KG1 (cell line): Measurements from ENCODE around the gene ACVRL1.

Source experiments
- DNase-seq: peaks from one replicate; lab custom pipeline; 2025; lab: John Stamatoyannopoulos, UW

The ACVRL1 gene

DNA sequence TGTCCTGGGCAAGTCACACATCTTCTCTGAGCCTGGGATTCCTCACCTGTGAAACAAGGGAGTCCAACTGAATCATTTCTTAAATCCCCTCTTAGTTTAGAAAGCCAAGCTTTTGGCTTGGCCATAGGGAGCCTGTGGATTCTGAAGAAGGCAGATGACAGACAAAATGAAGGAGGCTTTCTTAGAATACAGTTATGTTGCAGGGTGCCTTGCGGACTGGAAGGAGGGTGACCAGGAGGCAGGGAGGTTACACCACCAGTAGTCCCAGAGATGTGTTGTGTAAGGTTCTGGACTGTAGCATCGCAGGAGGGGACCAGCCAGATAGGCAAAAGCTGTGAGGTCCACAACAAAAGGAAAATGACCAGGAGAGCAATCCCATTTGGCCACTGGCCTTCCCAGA is 36.0 kb downstream of the ACVRL1 start:
- no peak for DNase-seq

DNA sequence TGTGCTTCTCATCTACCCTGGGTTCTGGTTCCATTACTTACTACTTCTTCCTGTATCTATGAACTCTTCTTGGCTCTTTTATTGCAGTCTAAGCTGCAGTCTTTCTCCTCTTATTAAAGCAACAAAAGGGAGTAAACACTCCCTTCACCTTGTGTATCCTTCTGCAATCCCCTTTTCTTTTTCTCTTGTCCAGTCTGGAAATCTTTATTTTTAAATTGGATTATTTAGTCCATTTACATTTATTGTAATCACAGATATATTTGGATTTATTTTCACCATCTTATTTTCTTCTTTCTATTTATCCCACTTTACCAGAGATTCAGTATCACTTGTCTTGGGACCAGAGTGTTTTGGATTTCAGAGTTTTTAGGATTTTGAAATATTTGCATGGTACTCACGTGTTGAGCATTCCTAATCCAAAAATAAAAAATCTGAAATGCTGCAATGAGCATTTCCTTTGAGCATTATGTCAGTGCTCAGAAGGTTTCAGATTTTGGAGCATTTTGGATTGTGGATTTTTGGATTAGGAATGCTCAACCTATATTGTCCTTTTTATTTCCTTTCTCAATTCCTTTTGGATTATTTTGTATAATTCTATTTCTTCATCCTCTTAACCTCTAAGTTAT is 37.4 kb downstream of the ACVRL1 start:
- no peak for DNase-seq

- DNase-seq: no peak
Measured at GRCh38 chr12:51947246-51947996, 40.1 kb downstream of the ACVRL1 start.

- DNase-seq: no peak
Measured at GRCh38 chr12:51948066-51948465, 40.8 kb downstream of the ACVRL1 start.

DNA sequence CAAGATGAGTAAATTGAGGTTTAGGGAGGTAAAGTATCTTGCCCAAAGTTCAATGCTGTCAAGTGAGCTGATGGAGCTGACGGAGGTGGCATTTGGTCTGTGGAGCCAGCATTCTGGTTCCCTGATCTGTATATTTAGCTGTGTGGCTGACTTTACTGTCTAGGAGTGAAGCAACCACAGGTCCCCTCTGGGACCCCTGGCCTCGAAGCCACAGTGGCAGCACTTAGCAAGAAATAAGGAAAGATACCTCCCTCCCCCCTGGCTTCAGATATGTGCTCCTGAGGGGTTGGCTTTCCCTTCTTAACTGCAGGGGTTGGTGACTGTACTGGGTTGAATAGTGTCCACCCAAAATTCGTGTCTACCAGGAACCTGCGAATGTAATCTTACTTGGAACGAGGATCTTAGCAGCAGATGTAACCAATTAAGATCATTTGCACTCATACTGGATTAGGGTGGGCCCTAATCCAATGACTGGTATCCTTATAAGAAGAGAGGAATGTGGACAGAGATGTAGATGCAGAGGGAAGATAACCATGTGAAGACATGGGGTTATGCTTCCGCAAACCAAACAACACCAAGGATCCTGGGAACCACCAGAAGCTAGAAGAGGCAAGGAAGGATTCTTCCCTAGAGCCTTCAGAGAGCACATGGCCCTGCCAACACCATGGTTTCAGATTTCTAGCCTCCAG is 42.2 kb downstream of the ACVRL1 start:
- DNase-seq: no peak

- no peak for DNase-seq
Measured at GRCh38 chr12:51950682-51951198, 43.4 kb downstream of the ACVRL1 start.

GRCh38 chr12:51951199-51951842 is 44.0 kb downstream of the ACVRL1 start, which contains the start of gene ACVR1B:
TSS of gene ACVR1B (plus strand) at chr12:51951699. CDS start at chr12:51951744, 45 bp downstream.
- no peak for DNase-seq

DNA sequence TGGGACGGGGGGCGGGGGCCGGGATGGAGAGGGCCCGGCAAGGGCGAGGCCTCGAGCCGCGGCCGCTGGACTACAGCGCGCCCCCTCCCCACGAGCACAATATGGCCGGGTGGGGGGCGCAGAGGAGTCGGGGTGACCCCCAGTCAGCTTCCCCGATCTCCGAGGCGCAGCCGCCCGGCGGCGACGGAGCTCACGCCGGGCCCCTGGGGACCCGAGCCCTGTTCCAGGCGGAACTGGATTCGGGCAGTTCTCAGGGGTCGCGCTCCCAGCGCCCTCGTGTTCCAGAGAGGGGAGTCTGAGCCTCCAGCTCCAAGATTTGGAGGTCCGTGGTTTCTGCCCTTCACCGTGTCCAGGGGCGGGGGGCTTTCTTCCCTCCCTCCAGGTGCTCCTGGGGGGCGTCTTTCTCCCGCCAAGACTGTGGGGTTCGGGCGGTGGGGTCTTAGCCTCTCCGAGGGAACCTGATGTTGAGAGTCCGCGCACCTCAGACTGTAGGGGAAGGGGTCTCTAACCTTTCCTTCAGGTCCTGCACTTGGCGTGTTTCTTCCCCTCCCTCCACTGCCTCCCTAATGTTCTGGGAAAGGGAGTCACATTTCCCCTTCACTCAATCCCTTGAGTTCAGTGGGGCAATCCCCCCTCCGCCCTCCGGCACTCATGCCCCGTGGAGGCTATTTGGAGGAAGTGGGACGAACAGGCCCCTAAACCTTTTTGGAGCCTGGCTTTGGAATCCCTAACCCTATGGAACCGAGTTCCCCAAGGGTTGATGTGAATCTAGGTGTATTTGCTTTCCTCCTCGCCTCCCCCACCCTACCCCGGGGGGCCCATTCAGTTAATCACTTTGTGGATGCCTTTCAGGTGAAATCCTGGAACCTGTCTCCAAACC is 44.8 kb downstream of the ACVRL1 start:
- no peak for DNase-seq

GRCh38 chr12:51953089-51953488 is 45.8 kb downstream of the ACVRL1 start:
- DNase-seq: no peak

DNA sequence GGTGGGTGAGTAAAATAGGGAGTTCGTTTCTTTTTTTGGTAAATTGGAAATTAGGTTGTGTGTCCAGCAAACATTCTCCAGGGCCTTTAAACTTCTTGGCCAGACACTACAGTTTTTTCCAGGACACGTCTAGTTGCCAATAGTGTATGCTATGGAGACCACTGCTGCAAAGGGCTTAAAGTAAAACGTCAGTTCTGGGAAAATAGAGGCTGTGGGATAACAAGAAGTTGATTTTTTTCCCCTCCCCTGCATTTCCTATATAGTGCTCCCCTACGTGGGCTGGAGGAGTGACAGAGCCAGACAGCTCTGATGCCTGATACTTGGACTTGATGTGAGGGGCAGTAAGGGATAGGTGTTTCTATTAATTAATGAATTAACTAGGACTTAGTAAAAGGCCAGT is 46.6 kb downstream of the ACVRL1 start:
- DNase-seq: no peak

- DNase-seq: no peak
Measured at GRCh38 chr12:51954561-51955361, 47.5 kb downstream of the ACVRL1 start.

- no peak for DNase-seq
Measured at GRCh38 chr12:51955702-51956101, 48.4 kb downstream of the ACVRL1 start.

DNA sequence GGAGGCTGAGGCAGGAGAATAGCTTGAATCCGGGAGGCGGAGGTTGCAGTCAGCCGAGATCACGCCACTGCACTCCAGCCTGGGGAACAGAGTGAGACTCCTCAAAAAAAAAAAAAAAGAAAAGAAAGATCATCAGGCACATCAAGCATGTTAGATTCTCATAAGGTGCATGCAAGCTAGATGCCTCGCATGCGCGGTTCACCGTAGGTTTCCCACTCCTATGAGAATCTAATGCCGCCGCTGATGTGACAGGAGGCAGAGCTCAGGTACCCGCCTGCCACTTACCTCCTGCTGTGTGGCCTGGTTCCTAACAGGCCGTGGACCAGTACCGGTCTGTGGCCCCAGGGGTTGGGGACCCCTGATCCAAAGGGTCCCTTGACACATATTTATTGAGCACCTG is 51.2 kb downstream of the ACVRL1 start:
- DNase-seq: no peak

GRCh38 chr12:51959211-51959610 is 51.9 kb downstream of the ACVRL1 start:
- no peak for DNase-seq

DNA sequence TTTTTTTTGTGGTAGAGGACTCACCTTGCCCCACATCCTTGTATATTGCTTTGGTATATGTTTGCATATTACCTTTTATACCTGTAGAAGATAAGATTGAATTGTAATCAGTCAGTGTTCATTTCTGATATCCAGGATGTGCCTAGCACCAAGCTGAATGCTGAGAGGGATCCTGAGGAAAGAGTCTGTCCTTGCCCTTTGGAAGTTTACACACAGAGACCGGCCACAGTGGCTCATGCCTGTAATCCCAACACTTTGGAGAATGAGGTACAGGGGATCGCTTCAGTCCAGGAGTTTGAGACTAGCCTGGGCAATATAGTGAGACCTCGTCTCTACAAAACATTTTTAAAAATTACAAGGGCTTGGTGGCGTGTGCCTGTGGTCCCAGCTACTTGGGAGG is 52.6 kb downstream of the ACVRL1 start:
- no peak for DNase-seq

DNA sequence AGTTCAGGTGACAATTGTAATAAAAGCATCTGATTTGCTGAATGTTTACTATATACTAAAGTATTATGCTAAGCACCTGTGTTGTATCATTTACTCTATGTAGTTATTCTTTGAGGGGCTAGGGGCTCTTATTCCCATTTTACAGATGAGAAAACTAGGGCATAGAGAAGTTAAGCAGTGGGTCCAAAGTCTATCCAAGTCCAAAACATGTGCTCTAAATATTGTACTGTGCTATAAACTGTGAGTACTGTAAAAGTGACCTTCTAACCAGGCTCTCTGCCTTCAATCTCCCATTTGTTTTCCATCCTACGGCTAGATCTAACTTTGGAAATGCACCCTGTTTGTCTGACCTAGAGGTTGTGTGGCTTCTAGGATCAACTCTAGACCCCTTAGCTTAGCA is 53.2 kb downstream of the ACVRL1 start:
- DNase-seq: no peak

- no peak for DNase-seq
Measured at GRCh38 chr12:51960890-51961289, 53.6 kb downstream of the ACVRL1 start.

DNA sequence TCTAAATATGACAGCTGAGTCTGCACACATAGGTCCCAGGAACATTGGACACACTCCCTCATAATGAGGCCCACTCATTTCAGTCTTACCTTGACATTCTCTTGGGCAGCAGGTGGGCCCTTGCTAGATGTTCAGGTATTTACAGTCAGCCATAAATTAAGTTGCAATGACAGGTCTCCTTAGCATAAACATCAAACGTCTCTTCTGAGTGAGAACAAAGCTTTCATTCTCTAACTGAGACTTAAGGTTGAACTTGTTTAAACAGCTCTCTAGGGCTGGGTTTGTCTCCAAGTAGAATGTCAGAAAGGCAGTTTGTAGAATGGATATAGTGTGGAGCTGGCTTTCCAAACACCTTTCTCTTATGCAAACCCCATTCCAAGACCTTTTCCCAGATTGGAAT is 54.5 kb downstream of the ACVRL1 start:
- DNase-seq: no peak

GRCh38 chr12:51962737-51963136 is 55.4 kb downstream of the ACVRL1 start:
- DNase-seq: no peak

GRCh38 chr12:51963477-51963876 is 56.2 kb downstream of the ACVRL1 start:
- no peak for DNase-seq

GRCh38 chr12:51969643-51970042 is 62.3 kb downstream of the ACVRL1 start:
- DNase-seq: no peak
